NOMO-1 treated with dmso at 0.1 percent for 144 hours (cell line): ENCODE data around the gene PDGFA.

Experiments
- DNase-seq: peaks from one replicate; lab custom pipeline; 2025; ENCODE audit not compliant: unreplicated experiment; lab: John Stamatoyannopoulos, UW

The PDGFA gene

GRCh38 chr7:519484-520390, at the start of gene PDGFA:
TSS of gene PDGFA (minus strand) at chr7:519846. CDS start at chr7:519001, 845 bp downstream.
- DNase-seq: peak; percentile 28

- DNase-seq: no peak
These were observed 48.6 kb upstream of the PDGFA start for GRCh38 chr7:568031-568951.

GRCh38 chr7:567305-567883, 47.7 kb upstream of the PDGFA start:
- no peak for DNase-seq

DNA sequence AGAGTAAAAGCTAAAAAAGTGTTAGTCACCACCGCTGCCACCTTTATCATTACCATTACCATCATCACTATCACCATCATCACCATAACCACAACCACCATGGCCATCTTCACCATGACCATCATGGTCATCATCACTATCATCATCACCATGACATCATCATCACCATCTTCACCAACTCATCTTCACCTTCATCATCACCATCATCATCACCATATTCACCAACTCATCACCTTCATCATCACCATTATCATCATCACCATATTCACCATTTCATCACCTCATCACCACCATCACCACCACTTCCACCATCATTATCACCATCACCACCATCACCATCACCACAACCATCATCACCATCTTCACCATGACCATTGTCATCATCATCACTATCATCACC, 46.5 kb upstream of the PDGFA start:
- no peak for DNase-seq

GRCh38 chr7:564176-564865, 44.7 kb upstream of the PDGFA start:
- DNase-seq: no peak

DNA sequence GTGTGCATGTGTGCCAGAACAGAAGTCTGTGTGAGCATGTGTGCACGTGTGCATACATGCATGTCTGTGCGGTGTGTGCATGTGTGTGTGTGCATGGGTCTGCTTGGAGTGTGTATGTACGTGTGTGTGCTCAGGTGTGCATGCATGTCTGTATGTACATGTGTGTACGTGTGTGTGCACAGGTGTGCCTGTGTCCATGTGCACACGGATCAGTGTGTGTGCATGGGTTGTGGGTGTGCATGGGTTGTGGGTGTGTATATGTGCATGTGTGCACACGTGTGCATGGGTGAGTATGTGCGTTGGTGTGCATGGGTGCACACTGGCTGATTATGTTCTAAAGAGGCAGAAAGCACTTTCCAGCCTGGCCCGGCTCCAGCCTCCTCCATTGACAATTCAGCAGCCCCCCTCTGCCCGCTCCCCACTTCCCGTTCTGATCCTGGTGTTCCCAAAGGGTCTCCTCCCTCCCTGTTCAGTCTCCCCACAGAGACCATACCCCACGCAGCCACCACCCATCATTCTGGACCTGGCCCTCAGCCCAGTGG, 44.1 kb upstream of the PDGFA start:
- no peak for DNase-seq

DNA sequence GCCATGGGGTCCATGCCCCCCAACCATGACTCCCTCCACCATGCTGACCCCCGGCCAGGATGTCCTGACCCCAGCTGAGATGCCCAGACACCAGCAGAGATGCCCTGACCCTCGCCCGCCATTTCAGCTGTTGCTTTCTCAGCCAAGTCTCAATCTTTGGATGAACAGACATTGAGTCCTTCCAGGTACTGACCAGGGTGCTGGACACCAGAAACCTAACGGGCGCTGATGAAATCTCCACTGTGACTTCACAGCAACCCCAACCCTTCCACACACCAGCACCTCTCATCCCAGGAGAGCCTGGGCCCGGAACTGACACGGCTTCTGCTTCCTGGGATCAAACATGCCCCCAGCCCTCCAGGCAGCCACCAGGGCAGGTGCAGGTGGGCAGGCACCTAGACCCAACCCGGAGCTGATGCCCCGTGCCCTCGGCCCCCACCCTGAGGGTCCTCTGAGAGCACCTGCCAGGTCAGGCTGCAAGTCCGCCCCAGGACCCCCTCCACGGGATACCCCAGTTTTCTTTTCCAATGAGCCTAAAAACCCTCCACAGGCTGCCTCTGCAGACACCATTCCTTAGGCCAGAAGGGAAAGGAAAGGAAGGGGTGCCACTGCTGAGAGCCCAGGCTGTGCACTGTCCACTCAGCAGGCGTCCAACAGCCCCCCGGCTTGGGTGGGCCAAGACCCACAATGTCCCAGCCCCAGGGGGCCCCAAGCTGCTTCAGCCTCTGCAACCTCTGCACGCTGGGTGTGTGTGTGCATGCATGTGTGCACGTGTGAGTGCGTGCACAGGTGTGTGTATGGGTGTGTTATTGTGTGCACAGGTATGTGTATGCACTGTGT, 43.4 kb upstream of the PDGFA start:
- no peak for DNase-seq

- no peak for DNase-seq
These were observed 42.7 kb upstream of the PDGFA start for GRCh38 chr7:562374-562675.

DNA sequence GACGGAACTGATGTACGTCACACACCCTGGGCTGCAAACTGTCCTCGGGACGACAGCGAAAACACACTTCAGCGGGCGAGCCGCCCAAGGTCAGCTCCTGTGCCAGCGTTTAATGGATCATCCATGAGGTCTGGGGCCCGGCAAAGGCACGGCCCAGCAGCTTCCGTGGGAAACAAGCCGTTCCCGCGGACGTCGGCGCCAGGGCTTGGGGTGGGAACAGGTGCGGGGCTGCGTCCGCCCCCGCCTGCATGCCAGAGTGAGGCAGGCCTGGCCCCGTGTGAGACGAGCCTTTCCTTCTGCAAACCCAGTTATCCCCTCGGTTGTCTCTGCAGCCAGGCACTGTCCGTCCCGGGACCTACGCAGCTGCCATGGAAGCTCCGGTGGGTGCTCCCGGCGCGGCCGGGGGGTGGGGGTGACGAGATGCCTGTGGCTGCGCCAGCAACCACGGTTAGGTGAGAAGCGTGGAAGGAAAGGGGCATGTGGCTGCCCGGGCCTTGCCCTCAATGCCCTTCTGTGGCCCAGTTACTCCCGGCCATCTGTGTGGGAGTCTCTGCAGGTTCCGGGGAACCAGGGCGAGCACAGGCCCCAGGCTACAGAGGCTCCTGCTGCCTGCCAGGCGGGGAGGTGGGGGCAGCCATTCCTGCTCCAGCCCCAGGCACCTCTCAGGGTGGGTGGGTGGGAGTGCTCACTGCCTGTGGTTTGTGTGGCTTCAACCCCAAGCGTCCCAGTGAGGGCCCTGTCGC, 42.2 kb upstream of the PDGFA start:
- no peak for DNase-seq

DNA sequence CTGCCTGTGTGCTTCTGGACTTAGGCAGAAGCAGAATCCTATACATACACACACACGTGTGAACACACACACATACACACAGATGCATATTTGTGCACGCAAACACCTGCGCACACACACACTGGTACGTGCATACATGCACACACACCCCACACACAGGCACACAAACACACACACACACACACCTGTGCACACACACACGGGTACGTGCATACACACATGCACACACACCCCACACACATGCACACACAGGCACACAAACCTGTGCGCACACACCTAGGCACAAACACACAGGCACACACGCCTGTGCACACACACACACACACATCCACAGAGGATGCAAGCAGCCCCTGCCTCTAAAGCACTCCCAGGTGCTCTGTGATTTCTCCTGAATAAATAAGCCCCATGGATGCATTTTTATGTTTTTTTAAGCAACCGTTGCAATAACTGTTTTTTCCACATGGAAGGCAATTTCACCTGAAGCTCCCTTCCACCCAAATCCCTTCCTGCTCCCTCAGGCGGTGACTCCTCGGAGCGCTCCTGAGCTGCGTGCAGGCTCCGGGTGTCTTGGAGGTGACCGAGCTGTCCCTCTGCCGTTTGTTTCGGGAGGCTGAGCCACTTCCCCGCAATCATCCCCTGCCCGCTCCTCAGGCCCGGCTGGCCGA, 41.5 kb upstream of the PDGFA start:
- no peak for DNase-seq

DNA sequence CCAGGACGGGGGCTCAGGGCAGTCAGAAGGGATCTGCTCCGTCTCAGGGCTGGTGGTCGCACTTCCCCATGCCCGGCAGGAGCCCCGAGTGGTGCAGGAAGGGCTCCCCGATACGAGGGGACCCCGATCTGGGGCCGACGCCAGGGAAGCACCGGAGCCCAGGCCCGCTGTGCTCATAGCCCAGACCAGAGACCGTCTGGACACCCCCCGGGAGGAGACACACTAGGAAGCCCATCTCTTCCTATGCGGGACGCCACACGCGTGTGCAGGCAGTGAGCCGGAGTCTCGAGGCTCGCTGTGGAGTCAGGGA, 39.7 kb upstream of the PDGFA start:
- no peak for DNase-seq

DNA sequence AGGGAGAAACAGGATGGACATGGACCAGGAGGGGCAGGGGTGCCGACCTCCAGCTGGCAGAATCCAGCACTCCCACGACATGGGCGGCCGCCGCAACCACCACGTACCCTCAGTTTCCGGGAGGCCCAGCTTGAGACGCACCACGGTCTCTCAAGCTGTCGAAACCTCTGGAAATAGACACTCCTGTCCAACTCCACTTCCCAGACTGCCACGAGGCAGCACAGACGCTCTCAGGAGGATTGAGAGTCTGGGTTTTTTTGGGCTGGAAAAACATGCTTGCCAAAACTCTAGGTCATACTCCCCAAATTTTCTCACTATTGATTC, 37.9 kb upstream of the PDGFA start:
- no peak for DNase-seq

- no peak for DNase-seq
These were observed 37.4 kb upstream of the PDGFA start for GRCh38 chr7:556837-557557.

- no peak for DNase-seq
These were observed 36.7 kb upstream of the PDGFA start for GRCh38 chr7:556291-556826.

- DNase-seq: no peak
These were observed 36.0 kb upstream of the PDGFA start for GRCh38 chr7:555551-556160.

- DNase-seq: no peak
These were observed 34.0 kb upstream of the PDGFA start for GRCh38 chr7:553636-554111.

DNA sequence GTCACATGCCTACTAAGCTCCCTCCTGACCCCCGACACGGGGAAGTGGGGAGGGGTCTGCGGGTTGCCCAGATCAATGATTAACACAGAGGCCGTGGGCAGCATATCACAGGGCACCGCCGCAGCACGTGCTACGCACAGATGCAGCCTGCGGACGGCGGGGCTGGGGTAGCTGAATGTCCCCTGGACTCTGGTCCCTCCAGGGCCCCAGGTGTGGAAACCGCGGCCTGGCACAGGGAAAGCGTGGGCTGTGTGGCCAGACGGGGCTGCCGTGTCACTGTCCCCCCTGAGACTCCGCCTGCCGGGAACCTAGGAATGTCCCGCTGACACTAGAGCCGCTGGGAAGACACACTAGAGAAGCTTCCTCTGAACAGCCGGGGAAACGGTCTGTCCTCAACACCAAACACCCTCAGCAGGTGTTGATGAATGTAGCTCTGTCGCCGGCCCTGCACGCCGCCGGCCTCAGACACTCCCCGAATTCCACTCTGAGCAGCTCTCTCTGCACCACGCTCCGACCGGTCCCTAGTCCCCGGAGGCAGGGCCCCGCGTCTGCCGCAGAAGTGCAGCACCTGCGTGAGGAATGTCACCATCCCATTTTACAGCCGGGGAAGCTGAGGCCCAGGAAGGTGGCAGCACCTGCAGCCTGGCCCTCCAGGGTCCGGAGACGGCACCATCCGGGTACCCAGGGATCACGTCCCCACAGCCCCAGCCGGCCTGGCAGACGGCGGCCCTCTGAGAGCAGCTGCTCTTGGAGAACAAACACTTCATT, 33.4 kb upstream of the PDGFA start:
- no peak for DNase-seq
